Measurements from ENCODE around the gene DNAJC27. TPM values are rescaled to one million over a fixed set of nuclear protein-coding genes. Genes with fewer than 3 reads are reported as not detected.

The DNAJC27 gene
- total and polyA plus RNA-seq, 2 of the 13 experiments (the other 11 are each of a cell fraction or from before 2014, with no cell fraction given): 3.1 to 3.7 TPM

DNA sequence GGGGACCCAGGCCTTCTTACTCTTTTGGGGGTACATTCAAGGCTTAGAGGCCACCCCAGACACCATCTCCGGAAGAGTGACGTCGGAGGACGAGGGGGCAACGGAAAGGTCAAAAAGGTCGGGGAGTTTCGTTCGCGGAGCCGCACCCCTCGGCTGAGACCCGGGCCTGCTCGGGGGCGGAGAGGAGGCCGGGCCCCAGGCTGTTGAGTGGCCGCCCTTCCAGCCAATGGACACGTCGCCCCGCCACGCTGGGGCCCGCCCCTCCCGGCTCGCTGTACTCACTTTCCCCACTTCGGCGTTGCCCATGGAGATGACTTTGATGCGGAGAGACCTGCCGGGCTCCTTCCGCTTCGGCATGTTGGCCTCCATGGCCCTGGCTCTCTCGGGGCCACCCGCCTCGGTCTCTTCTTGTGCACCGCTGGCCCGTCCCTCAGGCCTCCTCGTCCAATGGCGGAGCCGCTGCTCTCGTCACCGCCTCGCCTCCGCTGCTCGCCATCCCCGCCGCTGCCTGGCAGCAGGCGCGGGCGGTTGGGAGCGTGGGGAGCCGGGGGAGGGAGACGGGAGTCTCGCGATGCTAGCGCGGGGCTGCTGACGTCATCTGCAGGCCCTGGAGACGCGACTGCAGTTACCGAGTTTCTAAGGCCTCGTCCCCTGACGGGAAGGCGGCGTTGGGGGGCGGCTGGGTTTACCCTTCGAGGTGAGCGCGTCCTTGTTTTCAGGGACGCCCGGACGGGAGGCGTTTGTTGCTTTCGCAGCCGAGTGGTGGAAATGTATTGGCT, at the start of gene DNAJC27 (continued):
- TF ChIP-seq, protein P1, sequence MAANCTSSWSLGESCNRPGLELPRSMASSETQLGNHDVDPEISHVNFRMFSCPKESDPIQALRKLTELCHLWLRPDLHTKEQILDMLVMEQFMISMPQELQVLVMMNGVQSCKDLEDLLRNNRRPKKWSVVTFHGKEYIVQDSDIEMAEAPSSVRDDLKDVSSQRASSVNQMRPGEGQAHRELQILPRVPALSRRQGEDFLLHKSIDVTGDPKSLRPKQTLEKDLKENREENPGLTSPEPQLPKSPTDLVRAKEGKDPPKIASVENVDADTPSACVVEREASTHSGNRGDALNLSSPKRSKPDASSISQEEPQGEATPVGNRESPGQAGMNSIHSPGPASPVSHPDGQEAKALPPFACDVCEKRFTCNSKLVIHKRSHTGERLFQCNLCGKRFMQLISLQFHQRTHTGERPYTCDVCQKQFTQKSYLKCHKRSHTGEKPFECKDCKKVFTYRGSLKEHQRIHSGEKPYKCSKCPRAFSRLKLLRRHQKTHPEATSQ (CRISPR knock-in tag; IDR thresholded peaks at IDR 0.05; ENCODE audit: borderline replicate concordance): no peak; the same call in 1 of the 2 replicates
- TF ChIP-seq TCF7 (IDR thresholded peaks at IDR 0.05; ENCODE audit: low read depth): no peak
- no peak; the same call in none of the 2 replicates for TF ChIP-seq ZNF776 (CRISPR knock-in tag; IDR thresholded peaks at IDR 0.05)
- TF ChIP-seq GZF1 (CRISPR knock-in tag; IDR thresholded peaks at IDR 0.05): peak; percentile 73
- TF ChIP-seq ZNF354B (CRISPR knock-in tag; IDR thresholded peaks at IDR 0.05): no peak
- TF ChIP-seq SMARCC2 (IDR thresholded peaks at IDR 0.05): no peak
- TF ChIP-seq, protein P2, sequence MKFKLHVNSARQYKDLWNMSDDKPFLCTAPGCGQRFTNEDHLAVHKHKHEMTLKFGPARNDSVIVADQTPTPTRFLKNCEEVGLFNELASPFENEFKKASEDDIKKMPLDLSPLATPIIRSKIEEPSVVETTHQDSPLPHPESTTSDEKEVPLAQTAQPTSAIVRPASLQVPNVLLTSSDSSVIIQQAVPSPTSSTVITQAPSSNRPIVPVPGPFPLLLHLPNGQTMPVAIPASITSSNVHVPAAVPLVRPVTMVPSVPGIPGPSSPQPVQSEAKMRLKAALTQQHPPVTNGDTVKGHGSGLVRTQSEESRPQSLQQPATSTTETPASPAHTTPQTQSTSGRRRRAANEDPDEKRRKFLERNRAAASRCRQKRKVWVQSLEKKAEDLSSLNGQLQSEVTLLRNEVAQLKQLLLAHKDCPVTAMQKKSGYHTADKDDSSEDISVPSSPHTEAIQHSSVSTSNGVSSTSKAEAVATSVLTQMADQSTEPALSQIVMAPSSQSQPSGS (CRISPR knock-in tag; IDR thresholded peaks at IDR 0.05): peak; percentile 99
- TF ChIP-seq, protein P3, sequence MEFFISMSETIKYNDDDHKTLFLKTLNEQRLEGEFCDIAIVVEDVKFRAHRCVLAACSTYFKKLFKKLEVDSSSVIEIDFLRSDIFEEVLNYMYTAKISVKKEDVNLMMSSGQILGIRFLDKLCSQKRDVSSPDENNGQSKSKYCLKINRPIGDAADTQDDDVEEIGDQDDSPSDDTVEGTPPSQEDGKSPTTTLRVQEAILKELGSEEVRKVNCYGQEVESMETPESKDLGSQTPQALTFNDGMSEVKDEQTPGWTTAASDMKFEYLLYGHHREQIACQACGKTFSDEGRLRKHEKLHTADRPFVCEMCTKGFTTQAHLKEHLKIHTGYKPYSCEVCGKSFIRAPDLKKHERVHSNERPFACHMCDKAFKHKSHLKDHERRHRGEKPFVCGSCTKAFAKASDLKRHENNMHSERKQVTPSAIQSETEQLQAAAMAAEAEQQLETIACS (CRISPR knock-in tag; IDR thresholded peaks at IDR 0.05): no peak
- TF ChIP-seq ZNF33B (CRISPR knock-in tag; IDR thresholded peaks at IDR 0.05): peak; percentile 78
- TF ChIP-seq RBM39 (IDR thresholded peaks at IDR 0.05; ENCODE audit: low read depth, low read length, poor library complexity, severe bottlenecking): peak; percentile 53
- TF ChIP-seq ZNF432 (CRISPR knock-in tag; IDR thresholded peaks at IDR 0.05; ENCODE audit: borderline replicate concordance): no peak
- no peak for TF ChIP-seq MLLT10 (CRISPR knock-in tag; IDR thresholded peaks at IDR 0.05)
- TF ChIP-seq NFIB (CRISPR knock-in tag; IDR thresholded peaks at IDR 0.05; ENCODE audit: borderline replicate concordance): no peak
- peak; percentile 93 for TF ChIP-seq KIAA2018 (CRISPR knock-in tag; IDR thresholded peaks at IDR 0.05; ENCODE audit: borderline replicate concordance)
- no peak for TF ChIP-seq ZNF619 (CRISPR knock-in tag; IDR thresholded peaks at IDR 0.05)
- TF ChIP-seq MEIS2 (CRISPR knock-in tag; IDR thresholded peaks at IDR 0.05): peak; percentile 70; the same call in 1 of the 2 replicates
